ENCODE measurements around the gene IGFL1.

- TF ChIP-seq CTCF (IDR thresholded peaks at IDR 0.05) (no peak), POLR2AphosphoS5 (IDR thresholded peaks at IDR 0.05) (no peak)
Measured at GRCh38 chr19:46206682-46207081, 22.9 kb upstream of the IGFL1 start.

Data from prostate gland (tissue), 2 donors.